Activated B cell treated with CpG ODN at 0.5 μM for 24 hours (primary cell): Measurements from ENCODE around the gene FCHSD1. TPM values are rescaled to one million over a fixed set of nuclear protein-coding genes. Genes with fewer than 3 reads are reported as not detected.

Experiments
- ATAC-seq: fragments of 200-7000 bp; cut with Tn5 transposase; one replicate; pipeline ENCODE4 v1.10.0; 2021; ENCODE audit warnings: low read depth, mild to moderate bottlenecking, moderate library complexity
- CTCF ChIA-PET: fragments of 350-600 bp; sonication (Branson Sonifier 250); formaldehyde crosslinking; loops from one replicate; lab custom pipeline; 2021; ENCODE audit warnings: antibody characterized with exemption; lab: Charles Lee
- POLR2A ChIA-PET: fragments of 350-600 bp; sonication (Branson Sonifier 250); formaldehyde crosslinking; loops from one replicate; lab custom pipeline; 2021; ENCODE audit warnings: antibody characterized with exemption; lab: Charles Lee
- DNase-seq: peaks from one replicate; pipeline ENCODE4 v3.0.0; 2022
- H3K27ac Mint-ChIP-seq: one replicate; pipeline ENCODE4 v1.8.0; 2020; ENCODE audit warnings: mixed read lengths
- H3K27me3 Mint-ChIP-seq: one replicate; pipeline ENCODE4 v1.8.0; 2021; ENCODE audit warnings: mixed read lengths
- H3K36me3 Mint-ChIP-seq: one replicate; pipeline ENCODE4 v1.8.0; 2021; ENCODE audit warnings: low read depth, mixed read lengths
- H3K4me1 Mint-ChIP-seq: one replicate; pipeline ENCODE4 v1.8.0; 2021; ENCODE audit warnings: mixed read lengths
- H3K4me3 Mint-ChIP-seq: one replicate; pipeline ENCODE4 v1.8.0; 2020; ENCODE audit warnings: mild to moderate bottlenecking, mixed read lengths
- H3K9me3 Mint-ChIP-seq: one replicate; pipeline ENCODE4 v1.8.0; 2020; ENCODE audit warnings: mixed read lengths
- CTCF ChIP-seq: fragments of 200-600 bp; IDR thresholded peaks from one replicate; pipeline ENCODE4 v1.8.0; 2022; ENCODE audit warnings: antibody characterized with exemption, mild to moderate bottlenecking
- intact Hi-C: fragments of 100-400 bp; cut with micrococcal nuclease; formaldehyde crosslinking; loops from one replicate; pipeline ENCODE4 v1.15.1; 2024
- total RNA-seq: library from RNA; stranded (reverse); gene quantifications from 2 replicates; pipeline ENCODE4 v1.2.3, GENCODE V29; 2022

Gene FCHSD1
- total RNA-seq, 1 donor from 2014 or later: 79.5 TPM

- TF ChIP-seq CTCF: no peak
- Mint-ChIP-seq H3K4me3 (peak within 1 kb of the TSS; percentile 89), H3K4me1 (peaks cover 39% of the 10 kb centered on the region), H3K36me3 (peaks cover 27% of the 10 kb centered on the region), H3K27ac (peak within 1 kb of the TSS; percentile 73), H3K27me3 (no peaks in the 10 kb centered on the region), H3K9me3 (no peaks in the 10 kb centered on the region)
- CTCF ChIA-PET: interaction anchor here (0.7 to 9.1 kb wide), 7 partner anchors 13 to 69 kb away, joined by 3 to 87 read pairs (median 8); partner anchors contain the start of genes DIAPH1 and FCHSD1
- DNase-seq (peak; percentile 99), ATAC-seq (peak; percentile 84)
- intact Hi-C loops: loop anchor here (1.0 to 5.0 kb wide), 6 partner anchors 17 to 1234 kb away; partner anchors contain the start of genes ANKHD1, NDFIP1, RNF14 and TAF7
- POLR2A ChIA-PET: interaction anchor here (0.5 to 5.8 kb wide), 19 partner anchors 10 to 1490 kb away, joined by 3 to 95 read pairs (median 5); partner anchors contain the start of genes DELE1, DIAPH1, FCHSD1 and IK
These were observed 14.7 kb downstream of the FCHSD1 start, which contains the start of the genes HDAC3 and RELL2 for GRCh38 chr5:141636413-141637122. Gene HDAC3, minus strand, starts transcription at chr5:141636849. Its CDS starts 59 bp downstream, at chr5:141636790. Gene RELL2, plus strand, starts transcription at chr5:141636997. Its CDS starts 1,229 bp downstream, at chr5:141638226.

- intact Hi-C loops: loop anchor here (1.0 to 5.0 kb wide), 6 partner anchors 17 to 1234 kb away; partner anchors contain the start of genes ANKHD1, NDFIP1, RNF14 and TAF7
- ChIA-PET POLR2A (interaction anchor here (0.8 to 5.8 kb wide), 11 partner anchors 12 to 333 kb away, joined by 3 to 95 read pairs (median 7); partner anchors contain the start of genes DIAPH1, FCHSD1, RNF14 and TAF7), CTCF (interaction anchor here (1.5 to 9.1 kb wide), 4 partner anchors 13 to 69 kb away, joined by 4 to 87 read pairs (median 16); partner anchors contain the start of gene DIAPH1)
- no peaks in the 10 kb centered on the region for H3K27me3 Mint-ChIP-seq
- peak overlapping the region; percentile 63 for H3K27ac Mint-ChIP-seq
- no peaks in the 10 kb centered on the region for H3K9me3 Mint-ChIP-seq
- ATAC-seq (no peak), DNase-seq (no peak)
- no peak for TF ChIP-seq CTCF
- H3K36me3 Mint-ChIP-seq: peaks cover 28% of the 10 kb centered on the region
- peaks cover 39% of the 10 kb centered on the region for H3K4me1 Mint-ChIP-seq
- H3K4me3 Mint-ChIP-seq: peak overlapping the region; percentile 89
These were observed 15.2 kb downstream of the FCHSD1 start for GRCh38 chr5:141636106-141636412.

- peak overlapping the region; percentile 89 for H3K4me3 Mint-ChIP-seq
- no peak for ATAC-seq
- peak overlapping the region; percentile 73 for H3K27ac Mint-ChIP-seq
- no peaks in the 10 kb centered on the region for H3K9me3 Mint-ChIP-seq
- CTCF ChIA-PET: interaction anchor here (1.5 to 9.1 kb wide), 4 partner anchors 16 to 68 kb away, joined by 4 to 87 read pairs (median 33); partner anchors contain the start of gene DIAPH1
- TF ChIP-seq CTCF: no peak
- peaks cover 26% of the 10 kb centered on the region for H3K36me3 Mint-ChIP-seq
- POLR2A ChIA-PET: interaction anchor here (0.5 to 5.8 kb wide), 11 partner anchors 11 to 334 kb away, joined by 3 to 95 read pairs (median 7); partner anchors contain the start of genes DIAPH1, FCHSD1, RNF14 and TAF7
- no peak for DNase-seq
- intact Hi-C loops: loop anchor here (1.0 to 5.0 kb wide), 6 partner anchors 16 to 1233 kb away; partner anchors contain the start of genes ANKHD1, NDFIP1, RNF14 and TAF7
- H3K4me1 Mint-ChIP-seq: peaks cover 39% of the 10 kb centered on the region
- no peaks in the 10 kb centered on the region for H3K27me3 Mint-ChIP-seq
These were observed 15.6 kb downstream of the FCHSD1 start for GRCh38 chr5:141635646-141636045.

- DNase-seq: no peak
- CTCF ChIA-PET: interaction anchor here (1.1 to 9.1 kb wide), 4 partner anchors 16 to 326 kb away, joined by 3 to 87 read pairs (median 24); partner anchors contain the start of genes DIAPH1 and TAF7
- H3K27ac Mint-ChIP-seq: peak overlapping the region; percentile 73
- peaks cover 30% of the 10 kb centered on the region for H3K36me3 Mint-ChIP-seq
- intact Hi-C loops: loop anchor here (5.0 kb wide), 2 partner anchors 473 to 1232 kb away; partner anchors contain the start of genes ANKHD1 and NDFIP1
- TF ChIP-seq CTCF: no peak
- POLR2A ChIA-PET: interaction anchor here (1.7 to 5.8 kb wide), 6 partner anchors 10 to 314 kb away, joined by 5 to 95 read pairs (median 36); partner anchors contain the start of genes DIAPH1, FCHSD1 and TAF7
- no peaks in the 10 kb centered on the region for H3K9me3 Mint-ChIP-seq
- no peak for ATAC-seq
- no peaks in the 10 kb centered on the region for H3K27me3 Mint-ChIP-seq
- H3K4me3 Mint-ChIP-seq: peak overlapping the region; percentile 89
- peaks cover 39% of the 10 kb centered on the region for H3K4me1 Mint-ChIP-seq
These were observed 16.5 kb downstream of the FCHSD1 start for GRCh38 chr5:141634720-141635119.
